IMR-90 (cell line): ENCODE results near the gene VILL.

ENCODE experiments used
- POLR2A ChIP-seq: IDR thresholded peaks from 2 replicates; pipeline ENCODE4 v1.6.1; 2012; ENCODE audit warnings: mild to moderate bottlenecking, low read depth, low read length
- TF ChIP-seq, protein P1 (sequence below): conservative IDR thresholded peaks from 2 replicates; pipeline ENCODE4 v1.5.1; 2012; ENCODE audit warnings: mild to moderate bottlenecking, low read depth, low read length, improper control_type of control experiment

DNA sequence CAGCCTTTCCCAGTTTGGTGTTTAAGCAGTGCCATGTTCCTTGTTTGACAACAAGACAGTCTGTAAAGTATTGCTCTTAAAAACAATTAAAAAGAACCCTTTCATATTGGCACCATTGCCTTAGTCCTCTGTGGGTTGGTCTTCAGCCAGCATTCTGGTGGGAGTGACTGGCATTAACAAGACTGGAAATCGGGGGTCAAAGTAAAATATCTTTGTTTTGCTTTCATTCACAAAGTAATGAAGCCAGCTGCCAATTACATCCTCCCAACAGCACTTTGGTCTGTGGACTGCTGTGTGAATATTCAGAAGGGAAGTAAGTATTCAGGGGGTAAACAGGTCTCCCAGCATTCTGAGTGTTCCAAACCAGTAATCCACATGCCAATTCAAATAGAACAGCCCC lies 8.3 kb upstream of the VILL start:
- TF ChIP-seq, protein P1, sequence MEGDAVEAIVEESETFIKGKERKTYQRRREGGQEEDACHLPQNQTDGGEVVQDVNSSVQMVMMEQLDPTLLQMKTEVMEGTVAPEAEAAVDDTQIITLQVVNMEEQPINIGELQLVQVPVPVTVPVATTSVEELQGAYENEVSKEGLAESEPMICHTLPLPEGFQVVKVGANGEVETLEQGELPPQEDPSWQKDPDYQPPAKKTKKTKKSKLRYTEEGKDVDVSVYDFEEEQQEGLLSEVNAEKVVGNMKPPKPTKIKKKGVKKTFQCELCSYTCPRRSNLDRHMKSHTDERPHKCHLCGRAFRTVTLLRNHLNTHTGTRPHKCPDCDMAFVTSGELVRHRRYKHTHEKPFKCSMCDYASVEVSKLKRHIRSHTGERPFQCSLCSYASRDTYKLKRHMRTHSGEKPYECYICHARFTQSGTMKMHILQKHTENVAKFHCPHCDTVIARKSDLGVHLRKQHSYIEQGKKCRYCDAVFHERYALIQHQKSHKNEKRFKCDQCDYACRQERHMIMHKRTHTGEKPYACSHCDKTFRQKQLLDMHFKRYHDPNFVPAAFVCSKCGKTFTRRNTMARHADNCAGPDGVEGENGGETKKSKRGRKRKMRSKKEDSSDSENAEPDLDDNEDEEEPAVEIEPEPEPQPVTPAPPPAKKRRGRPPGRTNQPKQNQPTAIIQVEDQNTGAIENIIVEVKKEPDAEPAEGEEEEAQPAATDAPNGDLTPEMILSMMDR = no peak
- TF ChIP-seq POLR2A = no peak
